Measurements from ENCODE around the gene LPAR2.
"Not testable (repeated sequence)": the region's sequence is repeated elsewhere in the genome, so short reads cannot be mapped to it uniquely, and the experiment has no call there.

The LPAR2 gene

GRCh38 chr19:19628501-19629134, 598 bp upstream of the LPAR2 start:
- DNase-seq = peak; percentile 65

GRCh38 chr19:19626516-19627472, 1.2 kb downstream of the LPAR2 start:
- DNase-seq = no peak

GRCh38 chr19:19624032-19624570, 3.9 kb downstream of the LPAR2 start:
- DNase-seq = no peak

- no peak for DNase-seq
Measured at GRCh38 chr19:19623383-19623782, 4.6 kb downstream of the LPAR2 start.

DNA sequence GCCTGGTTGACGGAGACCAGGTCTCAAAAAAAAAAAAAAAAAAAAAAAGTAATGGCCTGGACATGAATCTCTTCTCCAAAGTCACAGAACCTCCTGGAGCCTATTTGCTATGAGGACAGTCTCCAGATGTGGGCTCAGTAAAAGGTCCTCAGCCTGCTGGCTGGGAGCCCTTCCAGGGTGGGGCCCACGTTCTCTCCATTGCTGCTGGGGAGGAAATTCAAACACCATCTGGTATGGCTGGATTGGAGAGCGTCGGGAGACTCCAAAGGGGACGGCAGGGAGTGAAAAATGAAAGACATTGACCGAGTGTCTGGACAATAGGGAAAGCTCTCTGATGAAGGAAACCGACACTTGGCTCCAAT, 8.2 kb downstream of the LPAR2 start:
- DNase-seq = no peak

DNA sequence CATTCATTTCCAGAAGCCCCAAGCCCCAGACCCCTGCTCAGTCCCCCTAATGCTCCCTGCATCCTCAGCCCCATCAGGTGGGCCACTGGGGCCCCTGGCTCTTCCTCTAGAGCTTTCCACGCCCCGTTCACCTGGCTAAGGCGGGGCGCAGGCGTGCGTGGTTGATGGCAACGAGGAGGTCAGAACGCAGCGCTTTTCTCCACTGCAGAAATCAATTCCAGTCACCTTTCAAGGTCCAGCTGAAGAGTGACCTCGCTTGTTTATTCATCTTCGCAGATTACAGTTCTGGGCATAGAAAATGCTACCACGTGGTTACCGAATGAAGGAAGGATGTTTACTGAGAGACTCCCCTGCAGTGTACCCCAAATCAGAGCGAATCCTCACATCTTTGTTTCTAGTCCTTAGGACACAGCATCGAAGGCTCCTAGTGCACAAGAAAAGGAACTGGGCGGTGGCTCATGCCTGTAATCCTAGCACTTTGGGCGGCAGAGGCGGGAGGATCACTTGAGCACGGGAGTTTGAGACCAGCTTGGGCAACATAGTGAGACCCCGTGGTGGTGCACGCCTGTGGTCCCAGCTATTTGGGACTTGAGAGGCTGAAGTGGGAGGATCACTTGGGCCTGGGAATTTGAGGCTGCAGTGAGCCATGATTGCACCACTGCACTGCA, 8.7 kb downstream of the LPAR2 start:
- no peak for DNase-seq

DNA sequence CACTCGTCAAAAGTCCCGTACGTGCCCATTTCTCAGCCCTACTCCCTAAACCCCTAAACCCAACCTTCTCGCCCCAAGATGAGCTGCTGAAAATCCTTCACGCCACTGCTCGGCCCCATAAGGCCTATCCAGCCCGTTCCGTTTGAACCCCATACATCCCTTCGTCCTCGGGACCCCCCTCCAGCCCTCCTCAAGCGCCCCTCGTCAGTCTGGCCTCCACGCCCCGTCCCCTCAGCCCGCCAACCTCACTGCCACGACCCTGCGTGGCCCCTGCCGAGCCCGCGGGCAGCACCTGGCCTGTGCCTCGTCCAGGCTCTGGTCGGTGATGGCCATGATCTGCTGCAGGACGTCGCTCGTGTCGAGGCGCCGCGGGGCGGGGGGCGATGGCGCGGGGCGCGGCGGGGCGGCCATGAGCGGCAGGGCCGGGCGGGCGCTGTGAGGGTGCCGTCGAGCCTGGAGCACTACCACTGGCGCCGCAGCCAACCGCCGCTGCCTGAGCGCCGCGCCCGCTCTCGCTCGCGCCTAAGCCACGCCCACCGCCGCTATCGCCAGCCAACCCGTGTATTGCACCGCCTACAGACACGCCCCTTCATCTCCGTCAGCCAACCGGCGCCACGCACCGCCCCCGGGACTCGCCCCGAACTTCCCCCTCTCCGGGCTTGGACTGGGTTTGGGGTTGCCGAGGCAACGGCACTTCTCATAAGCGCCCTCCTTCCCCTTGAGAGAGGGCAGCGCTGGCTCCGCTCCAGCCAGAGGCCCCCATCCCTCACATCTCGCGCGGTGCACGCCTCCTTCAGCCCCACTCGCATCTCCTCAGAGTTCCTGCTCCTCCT, 9.6 kb downstream of the LPAR2 start, which contains the start of gene PBX4:
Gene PBX4 (minus strand): TSS at position 469 of the 833 bp plus-strand sequence. CDS start 58 bp downstream, at position 411.
- DNase-seq = peak; percentile 99

DNA sequence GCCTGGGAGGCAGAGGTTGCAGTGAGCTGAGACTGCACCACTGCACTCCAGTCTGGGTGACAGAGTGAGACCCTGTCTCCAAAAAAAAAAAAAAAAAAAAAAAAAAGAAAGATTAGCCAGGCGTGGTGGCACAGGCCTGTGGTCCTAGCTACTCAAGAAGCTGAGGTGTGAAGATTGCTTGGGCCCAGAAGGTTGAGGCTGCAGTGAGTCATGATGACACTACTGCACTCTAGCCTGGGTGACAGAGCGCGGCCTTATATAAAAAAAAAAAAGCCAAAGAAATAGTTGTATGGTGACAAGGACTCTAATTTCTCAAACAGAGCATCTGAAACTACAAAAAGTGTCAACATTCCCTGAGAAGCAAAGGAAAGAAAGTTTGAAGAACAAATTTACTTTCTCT, 12.9 kb downstream of the LPAR2 start:
- peak; percentile 55 for DNase-seq

DNA sequence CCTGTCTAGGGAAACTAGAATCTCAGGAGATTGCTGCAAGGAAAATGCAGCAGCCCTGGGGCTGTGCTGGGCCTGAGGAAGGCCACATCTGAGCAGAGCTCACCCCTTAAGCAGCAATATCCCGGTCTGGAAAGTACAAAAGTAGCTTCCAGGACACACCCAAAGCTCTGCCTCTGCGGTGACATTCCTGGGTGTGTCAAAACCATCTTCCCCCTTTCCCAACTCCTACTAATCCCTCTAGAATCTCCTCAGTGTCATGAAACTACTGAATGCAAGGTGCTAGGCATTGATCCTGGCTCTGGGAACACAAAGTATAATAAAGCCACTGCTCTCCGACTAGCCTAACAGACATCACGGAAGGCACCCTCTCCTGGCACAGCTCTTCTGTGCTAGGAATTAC, 14.5 kb downstream of the LPAR2 start:
- DNase-seq = no peak

GRCh38 chr19:19610376-19611202, 17.4 kb downstream of the LPAR2 start:
- DNase-seq = no peak

- not testable (repeated sequence) for DNase-seq
Measured at GRCh38 chr19:19606686-19607085, 21.3 kb downstream of the LPAR2 start.

- peak; percentile 47 for DNase-seq
Measured at GRCh38 chr19:19606021-19606420, 22.0 kb downstream of the LPAR2 start.

GRCh38 chr19:19602713-19603324, 25.2 kb downstream of the LPAR2 start:
- DNase-seq = no peak

DNA sequence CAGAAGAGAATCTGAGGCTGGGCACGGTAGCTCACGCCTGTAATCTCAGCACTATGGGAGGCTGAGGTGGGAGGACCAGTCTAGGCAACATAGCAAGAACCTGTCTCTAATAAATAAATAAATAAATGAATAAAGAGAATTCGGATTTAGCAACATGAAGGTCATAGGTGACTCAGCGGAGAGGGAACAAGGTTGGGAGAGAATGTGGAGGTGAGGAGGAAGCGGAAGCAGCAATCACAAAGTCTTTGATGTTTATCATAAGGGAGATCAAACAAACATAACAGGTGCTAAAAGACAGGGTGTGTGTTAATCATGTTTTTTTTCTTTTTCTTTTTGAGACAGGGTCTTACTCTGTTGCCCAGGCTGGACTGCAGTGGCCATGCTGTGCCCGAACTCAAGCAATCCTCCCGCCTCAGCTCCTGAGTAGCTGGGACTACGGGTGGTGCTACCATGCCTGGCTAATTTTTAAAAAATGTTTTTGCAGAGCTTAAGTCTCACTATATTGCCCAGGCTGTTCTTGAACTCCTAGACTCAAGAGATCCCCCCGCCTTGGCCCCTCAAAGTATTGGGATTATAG, 25.8 kb downstream of the LPAR2 start:
- no peak for DNase-seq

DNA sequence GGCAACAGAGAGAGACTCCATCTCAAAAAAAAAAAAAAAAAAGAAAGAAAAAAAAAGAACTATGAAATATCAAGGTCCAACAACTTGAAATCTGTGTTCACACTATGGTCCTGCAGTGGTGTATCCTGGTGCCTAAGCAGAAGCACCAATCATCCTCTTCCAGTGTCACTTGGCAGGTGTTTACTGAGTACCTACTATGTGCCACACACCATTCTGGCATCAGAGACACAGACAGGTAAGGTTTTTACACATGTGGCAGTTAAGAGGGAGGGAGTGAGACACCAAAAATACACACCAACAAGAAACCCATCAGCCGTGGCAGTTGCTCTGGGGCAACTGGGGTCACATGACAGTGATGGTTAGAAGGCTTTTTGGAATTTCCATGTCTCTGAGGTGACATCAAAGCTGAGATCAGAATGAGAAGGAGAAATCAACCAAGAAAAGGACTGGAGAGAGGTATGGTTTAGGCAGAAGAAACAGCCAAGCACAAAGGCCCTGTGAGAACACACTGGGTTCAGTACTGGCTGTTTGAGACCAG, 27.2 kb downstream of the LPAR2 start:
- no peak for DNase-seq

DNA sequence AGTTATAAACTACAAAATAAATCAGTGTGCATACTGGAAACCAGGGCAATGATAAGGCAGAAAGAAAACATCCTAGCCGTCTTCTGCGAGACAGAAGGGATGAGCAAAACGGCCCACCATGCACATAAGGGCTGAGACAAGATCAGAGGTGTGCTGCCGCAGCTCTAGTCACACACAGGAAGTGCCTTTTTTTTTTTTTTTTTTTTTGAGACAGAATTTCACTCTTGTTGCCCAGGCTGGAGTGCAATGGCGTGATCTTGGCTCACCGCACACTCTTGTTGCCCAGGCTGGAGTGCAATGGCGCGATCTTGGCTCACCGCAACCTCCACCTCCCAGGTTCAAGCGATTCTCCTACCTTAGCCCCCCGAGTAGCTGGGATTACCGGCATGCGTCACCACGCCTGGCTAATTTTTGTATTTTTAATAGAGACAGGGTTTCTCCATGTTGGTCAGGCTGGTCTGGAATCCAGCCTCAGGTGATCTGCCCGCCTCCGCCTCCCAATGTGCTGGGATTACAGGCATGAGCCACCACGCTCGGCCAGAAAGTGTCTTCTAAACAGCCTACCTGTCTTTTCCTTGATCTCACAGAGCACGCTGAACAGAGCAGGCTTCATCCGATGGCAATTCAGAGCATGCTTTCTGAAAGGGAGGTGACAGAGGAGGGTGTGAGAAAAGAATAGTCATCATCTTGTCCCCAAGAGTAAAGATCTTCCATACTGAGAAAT, 29.1 kb downstream of the LPAR2 start:
- peak; percentile 67 for DNase-seq

DNA sequence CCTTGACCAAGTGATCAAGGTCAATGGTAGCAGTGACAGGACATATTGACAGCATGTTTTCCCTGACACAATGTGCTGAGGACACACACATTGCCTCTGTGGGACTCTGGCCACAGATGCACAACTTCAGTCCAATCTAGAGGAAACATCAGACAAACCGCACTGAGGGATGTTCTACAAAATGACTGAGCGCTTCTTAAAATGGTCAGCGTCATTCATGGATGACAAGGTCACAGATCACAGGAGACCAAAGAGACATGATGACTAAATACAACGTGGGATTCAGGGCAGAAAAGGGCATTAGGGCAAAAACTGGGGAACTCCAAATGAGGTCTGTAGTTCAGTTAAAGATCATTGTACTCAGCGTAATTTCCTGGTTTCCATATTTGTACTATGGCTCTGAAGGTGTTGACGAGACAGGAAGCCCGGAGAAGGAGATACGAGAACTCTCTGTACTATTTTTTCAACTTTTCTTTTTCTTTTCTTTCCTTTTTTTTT, 30.2 kb downstream of the LPAR2 start:
- DNase-seq = peak; percentile 65

DNA sequence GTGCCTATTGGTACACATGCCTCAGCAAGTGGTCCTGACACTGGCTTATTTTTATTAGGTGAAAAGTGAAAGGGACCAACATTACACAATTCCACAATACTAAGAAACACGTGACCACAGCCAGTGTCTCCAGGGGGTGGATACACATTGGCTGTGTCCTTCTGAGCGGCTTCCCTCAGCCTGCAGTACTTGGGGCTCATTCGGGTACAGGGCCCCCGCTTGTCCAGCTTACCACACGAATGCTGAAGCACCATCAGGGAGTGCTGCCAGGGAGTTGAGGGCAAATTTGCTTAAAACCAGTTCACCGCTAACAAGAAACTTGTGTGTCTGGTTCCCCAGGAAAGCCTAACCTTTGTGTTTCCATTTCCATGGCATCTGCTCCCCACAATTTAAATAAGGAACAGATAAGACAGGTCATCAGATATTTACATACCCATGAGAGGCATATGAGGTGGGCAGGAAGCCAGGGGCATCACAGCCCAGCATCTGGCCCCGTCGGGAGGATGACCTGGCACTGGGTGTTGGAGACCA, 32.8 kb downstream of the LPAR2 start:
- no peak for DNase-seq

DNA sequence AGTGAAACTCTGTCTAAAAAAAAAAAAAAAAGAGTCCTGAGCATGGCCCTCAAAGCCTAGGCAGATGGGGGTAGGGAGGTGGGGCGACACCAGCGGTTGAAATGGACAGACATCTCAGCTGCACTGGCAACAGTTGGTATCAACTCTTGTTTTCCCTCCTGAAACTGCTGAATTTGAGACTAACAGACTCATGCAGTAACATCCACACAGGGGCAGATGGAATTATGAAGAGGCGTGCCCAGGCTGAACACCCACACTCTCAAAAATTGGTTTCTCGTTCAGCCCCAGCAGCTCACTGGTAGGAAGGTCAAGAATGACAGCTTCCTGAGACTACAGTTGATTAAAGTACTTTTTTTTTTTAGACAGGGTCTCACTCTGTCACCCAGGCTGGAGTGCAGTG, 33.6 kb downstream of the LPAR2 start:
- DNase-seq = peak; percentile 37
